ENCODE data around the gene TUBB3.
"Not testable (repeated sequence)": the region's sequence is repeated elsewhere in the genome, so short reads cannot be mapped to it uniquely, and the experiment has no call there.

TUBB3 gene

GRCh38 chr16:89931305-89931896 lies 8.3 kb downstream of the TUBB3 start:
- WGBS, 2 experiments (ENCODE audit: insufficient coverage in 2 of 2), result 95 to 97% methylated on average over 15 of the region's 16 CpGs

DNA sequence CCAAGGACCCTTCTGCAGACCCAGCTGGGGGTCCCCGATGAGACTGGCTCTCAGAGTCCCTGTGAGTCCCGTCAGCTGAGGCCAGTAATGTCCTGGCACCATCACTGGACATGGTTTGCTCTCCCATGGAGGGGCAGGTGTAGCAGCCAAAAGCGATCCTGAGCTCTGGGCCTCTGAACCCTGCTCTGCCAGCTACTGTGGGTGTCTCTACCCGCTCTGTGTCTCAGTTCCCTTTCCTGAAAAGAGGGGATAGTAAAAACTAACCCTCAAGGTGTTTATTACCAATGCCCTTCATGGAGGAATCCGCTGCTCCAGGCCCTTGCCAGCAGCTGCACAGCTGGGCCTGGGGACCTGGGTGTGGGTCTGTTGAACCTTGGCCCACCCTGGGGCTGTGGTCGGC lies 8.8 kb downstream of the TUBB3 start:
- Histone ChIP-seq H3K36me3 (ENCODE audit: control insufficient read depth, insufficient read depth, low read length) (peaks cover 93% of the 10 kb centered on the region), H3K4me3 (ENCODE audit: extremely low read depth, insufficient read depth, low read length, poor library complexity, severe bottlenecking) (no peak overlapping the region), H3K4me1 (ENCODE audit: control insufficient read depth, insufficient read depth, low read length, poor library complexity, severe bottlenecking) (no peaks in the 10 kb centered on the region), H3K9me3 (ENCODE audit: control insufficient read depth, low read length) (no peaks in the 10 kb centered on the region), H3K27ac (ENCODE audit: low read depth, low read length, severe bottlenecking) (no peak overlapping the region)
- 97 to 100% methylated on average over 5 to 6 of the region's 6 CpGs for WGBS, 2 experiments (ENCODE audit: insufficient coverage in 2 of 2)

More at GRCh38 chr16:89931305-89931896, 8.3 kb downstream of the TUBB3 start:
- Histone ChIP-seq H3K9me3 (ENCODE audit: control insufficient read depth, low read length) (no peaks in the 10 kb centered on the region), H3K36me3 (ENCODE audit: control insufficient read depth, insufficient read depth, low read length) (peaks cover 94% of the 10 kb centered on the region), H3K4me1 (ENCODE audit: control insufficient read depth, insufficient read depth, low read length, poor library complexity, severe bottlenecking) (no peaks in the 10 kb centered on the region), H3K27ac (ENCODE audit: low read depth, low read length, severe bottlenecking) (no peak overlapping the region), H3K4me3 (ENCODE audit: extremely low read depth, insufficient read depth, low read length, poor library complexity, severe bottlenecking) (no peak overlapping the region)

GRCh38 chr16:89934019-89934418 lies 10.9 kb downstream of the TUBB3 start:
- not testable (repeated sequence) for H3K4me1 ChIP-seq (ENCODE audit: control insufficient read depth, insufficient read depth, low read length, poor library complexity, severe bottlenecking); H3K9me3 ChIP-seq (ENCODE audit: control insufficient read depth, low read length); H3K4me3 ChIP-seq (ENCODE audit: extremely low read depth, insufficient read depth, low read length, poor library complexity, severe bottlenecking); H3K27ac ChIP-seq (ENCODE audit: low read depth, low read length, severe bottlenecking)
- 97 to 99% methylated on average over 18 to 20 of the region's 29 CpGs for WGBS, 2 experiments (ENCODE audit: insufficient coverage in 2 of 2)
- H3K36me3 ChIP-seq (ENCODE audit: control insufficient read depth, insufficient read depth, low read length), result peaks cover 73% of the 10 kb centered on the region

GRCh38 chr16:89934611-89935553 lies 11.7 kb downstream of the TUBB3 start:
- Histone ChIP-seq H3K27ac (ENCODE audit: low read depth, low read length, severe bottlenecking) (no peak overlapping the region), H3K4me3 (ENCODE audit: extremely low read depth, insufficient read depth, low read length, poor library complexity, severe bottlenecking) (no peak overlapping the region), H3K9me3 (ENCODE audit: control insufficient read depth, low read length) (no peaks in the 10 kb centered on the region), H3K4me1 (ENCODE audit: control insufficient read depth, insufficient read depth, low read length, poor library complexity, severe bottlenecking) (no peaks in the 10 kb centered on the region), H3K36me3 (ENCODE audit: control insufficient read depth, insufficient read depth, low read length) (peaks cover 65% of the 10 kb centered on the region)
- WGBS, 2 experiments (ENCODE audit: insufficient coverage in 2 of 2), result 96 to 98% methylated on average over 57 to 60 of the region's 61 CpGs

- not testable (repeated sequence) for H3K4me3 ChIP-seq (ENCODE audit: extremely low read depth, insufficient read depth, low read length, poor library complexity, severe bottlenecking); H3K9me3 ChIP-seq (ENCODE audit: control insufficient read depth, low read length); H3K27ac ChIP-seq (ENCODE audit: low read depth, low read length, severe bottlenecking); H3K4me1 ChIP-seq (ENCODE audit: control insufficient read depth, insufficient read depth, low read length, poor library complexity, severe bottlenecking)
- peaks cover 57% of the 10 kb centered on the region for H3K36me3 ChIP-seq (ENCODE audit: control insufficient read depth, insufficient read depth, low read length)
- WGBS, 2 experiments (ENCODE audit: insufficient coverage in 2 of 2), result 93 to 95% methylated on average over 22 to 23 of the region's 27 CpGs
Measured at GRCh38 chr16:89935620-89936019, 12.5 kb downstream of the TUBB3 start.

- Histone ChIP-seq H3K4me3 (ENCODE audit: extremely low read depth, insufficient read depth, low read length, poor library complexity, severe bottlenecking) (no peak overlapping the region), H3K9me3 (ENCODE audit: control insufficient read depth, low read length) (no peaks in the 10 kb centered on the region), H3K27ac (ENCODE audit: low read depth, low read length, severe bottlenecking) (no peak overlapping the region), H3K4me1 (ENCODE audit: control insufficient read depth, insufficient read depth, low read length, poor library complexity, severe bottlenecking) (no peaks in the 10 kb centered on the region), H3K36me3 (ENCODE audit: control insufficient read depth, insufficient read depth, low read length) (peaks cover 53% of the 10 kb centered on the region)
- WGBS, 2 experiments (ENCODE audit: insufficient coverage in 2 of 2), result 91 to 92% methylated on average over 9 to 10 of the region's 13 CpGs
Measured at GRCh38 chr16:89936034-89936433, 12.9 kb downstream of the TUBB3 start.

GRCh38 chr16:89936508-89936907 lies 13.4 kb downstream of the TUBB3 start:
- no peaks in the 10 kb centered on the region for H3K9me3 ChIP-seq (ENCODE audit: control insufficient read depth, low read length)
- no peak overlapping the region for H3K4me3 ChIP-seq (ENCODE audit: extremely low read depth, insufficient read depth, low read length, poor library complexity, severe bottlenecking)
- 96% methylated on average over 12 to 14 of the region's 14 CpGs for WGBS, 2 experiments (ENCODE audit: insufficient coverage in 2 of 2)
- H3K36me3 ChIP-seq (ENCODE audit: control insufficient read depth, insufficient read depth, low read length), result peaks cover 48% of the 10 kb centered on the region
- H3K27ac ChIP-seq (ENCODE audit: low read depth, low read length, severe bottlenecking), result no peak overlapping the region
- no peaks in the 10 kb centered on the region for H3K4me1 ChIP-seq (ENCODE audit: control insufficient read depth, insufficient read depth, low read length, poor library complexity, severe bottlenecking)

GRCh38 chr16:89936981-89937380 lies 13.8 kb downstream of the TUBB3 start:
- 93 to 96% methylated on average over 15 to 18 of the region's 20 CpGs for WGBS, 2 experiments (ENCODE audit: insufficient coverage in 2 of 2)
- Histone ChIP-seq H3K27ac (ENCODE audit: low read depth, low read length, severe bottlenecking) (no peak overlapping the region), H3K36me3 (ENCODE audit: control insufficient read depth, insufficient read depth, low read length) (peaks cover 44% of the 10 kb centered on the region)

DNA sequence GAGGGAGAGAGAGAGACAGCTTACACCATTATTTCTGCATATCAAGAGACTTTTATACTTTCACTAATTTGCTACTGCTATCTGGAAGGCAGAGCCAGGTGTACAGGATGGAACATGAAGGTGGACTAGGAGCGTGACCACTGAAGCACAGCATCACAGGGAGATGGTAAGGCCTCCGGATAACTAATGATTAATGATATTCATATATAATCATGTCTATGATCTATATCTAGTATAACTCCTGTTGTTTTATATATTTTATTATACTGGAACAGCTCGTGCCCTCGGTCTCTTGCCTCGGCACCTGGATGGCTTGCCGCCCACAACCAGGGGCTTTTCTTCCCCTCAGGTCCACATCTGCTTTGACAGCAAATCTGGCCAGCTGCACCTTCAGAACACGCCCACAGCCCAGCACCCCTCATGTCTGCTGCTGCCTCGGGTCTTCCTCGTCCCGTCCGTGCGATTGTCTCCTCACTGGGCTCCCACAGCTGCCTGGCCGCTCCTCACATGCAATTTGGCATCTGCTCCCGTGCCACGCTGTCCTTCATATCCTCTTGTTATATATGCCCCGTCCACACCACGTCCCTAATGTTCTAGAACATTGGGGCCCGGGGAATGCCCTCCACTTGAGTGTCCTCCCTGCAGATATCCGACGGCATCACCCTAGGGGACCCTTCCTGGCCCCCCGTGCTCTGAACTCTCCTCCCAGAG lies 15.2 kb downstream of the TUBB3 start:
- Histone ChIP-seq H3K36me3 (ENCODE audit: control insufficient read depth, insufficient read depth, low read length) (peaks cover 37% of the 10 kb centered on the region), H3K4me1 (ENCODE audit: control insufficient read depth, insufficient read depth, low read length, poor library complexity, severe bottlenecking) (no peaks in the 10 kb centered on the region), H3K27ac (ENCODE audit: low read depth, low read length, severe bottlenecking) (no peak overlapping the region), H3K4me3 (ENCODE audit: extremely low read depth, insufficient read depth, low read length, poor library complexity, severe bottlenecking) (no peak overlapping the region), H3K9me3 (ENCODE audit: control insufficient read depth, low read length) (no peaks in the 10 kb centered on the region)
- 82 to 86% methylated on average over 16 to 18 of the region's 21 CpGs for WGBS, 2 experiments (ENCODE audit: insufficient coverage in 2 of 2)

More at GRCh38 chr16:89936981-89937380, 13.8 kb downstream of the TUBB3 start:
- H3K9me3 ChIP-seq (ENCODE audit: control insufficient read depth, low read length), result no peaks in the 10 kb centered on the region
- H3K4me1 ChIP-seq (ENCODE audit: control insufficient read depth, insufficient read depth, low read length, poor library complexity, severe bottlenecking), result no peaks in the 10 kb centered on the region
- H3K4me3 ChIP-seq (ENCODE audit: extremely low read depth, insufficient read depth, low read length, poor library complexity, severe bottlenecking), result no peak overlapping the region

- Histone ChIP-seq H3K27ac (ENCODE audit: low read depth, low read length, severe bottlenecking) (no peak overlapping the region), H3K4me3 (ENCODE audit: extremely low read depth, insufficient read depth, low read length, poor library complexity, severe bottlenecking) (no peak overlapping the region), H3K4me1 (ENCODE audit: control insufficient read depth, insufficient read depth, low read length, poor library complexity, severe bottlenecking) (no peaks in the 10 kb centered on the region), H3K9me3 (ENCODE audit: control insufficient read depth, low read length) (no peaks in the 10 kb centered on the region), H3K36me3 (ENCODE audit: control insufficient read depth, insufficient read depth, low read length) (peaks cover 6% of the 10 kb centered on the region)
- 83 to 90% methylated on average over 4 to 5 of the region's 5 CpGs for WGBS, 2 experiments (ENCODE audit: insufficient coverage in 2 of 2)
Measured at GRCh38 chr16:89944773-89945172, 21.6 kb downstream of the TUBB3 start.

Measured in mesodermal cell (in vitro differentiated cells).